GM10266 (cell line): ENCODE data around the gene NMNAT2.

ENCODE experiments used
- DNase-seq: peaks from one replicate; pipeline ENCODE4 v3.0.0; 2012; ENCODE audit errors: extremely low spot score
- CTCF ChIP-seq: IDR thresholded peaks from 2 replicates; pipeline ENCODE4 v1.5.1; 2012; ENCODE audit warnings: mild to moderate bottlenecking, low read depth; ENCODE audit not compliant: control insufficient read depth, insufficient read depth; ENCODE audit errors: missing control alignments

Gene NMNAT2

GRCh38 chr1:183417772-183418491 lies at the start of gene NMNAT2:
NMNAT2 (minus strand) TSS chr1:183418380; CDS start chr1:183418267, 113 bp downstream.
- no peak for TF ChIP-seq CTCF
- DNase-seq = no peak

GRCh38 chr1:183467687-183468086 lies 49.5 kb upstream of the NMNAT2 start:
- TF ChIP-seq CTCF = no peak
- no peak for DNase-seq

- DNase-seq = no peak
- no peak for TF ChIP-seq CTCF
Observed at GRCh38 chr1:183466781-183467180, 48.6 kb upstream of the NMNAT2 start.

GRCh38 chr1:183463566-183463965 lies 45.4 kb upstream of the NMNAT2 start:
- TF ChIP-seq CTCF = no peak
- DNase-seq = no peak

GRCh38 chr1:183461350-183461749 lies 43.2 kb upstream of the NMNAT2 start:
- no peak for DNase-seq
- no peak for TF ChIP-seq CTCF

- DNase-seq = no peak
- TF ChIP-seq CTCF = no peak
Observed at GRCh38 chr1:183460596-183460995, 42.4 kb upstream of the NMNAT2 start.

- DNase-seq = no peak
- no peak for TF ChIP-seq CTCF
Observed at GRCh38 chr1:183457449-183457848, 39.3 kb upstream of the NMNAT2 start.
